Dedifferentiated amniotic fluid mesenchymal stem cell (primary cell): Measurements from ENCODE around the gene MAX.
"Not testable (repeated sequence)": the region's sequence is repeated elsewhere in the genome, so short reads cannot be mapped to it uniquely, and the experiment has no call there.

Source experiments
- DNase-seq: peaks from one replicate; pipeline ENCODE4 v3.0.0-alpha.2; 2016; ENCODE audit errors: extremely low spot score

MAX gene

DNA sequence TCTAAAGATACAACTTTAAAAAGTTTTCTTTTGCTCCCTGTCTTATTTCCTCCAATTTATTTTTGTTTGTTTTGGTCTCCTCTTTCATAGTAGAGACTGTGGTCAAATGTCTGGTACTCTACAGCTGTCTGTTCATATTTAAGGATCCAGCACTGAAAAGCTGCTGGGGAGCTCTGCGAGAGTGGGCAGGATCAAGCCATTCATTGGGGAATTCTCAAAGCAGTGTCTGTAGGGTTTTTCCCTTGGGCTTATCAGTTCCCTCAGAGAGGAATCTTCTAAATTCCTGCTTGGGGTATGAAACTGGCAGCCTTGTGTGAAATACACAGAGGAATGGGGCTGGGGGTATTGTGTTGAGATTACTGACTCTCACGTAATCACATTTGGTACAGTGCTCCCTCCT lies 63.4 kb downstream of the MAX start:
- no peak for DNase-seq

- DNase-seq = no peak
These were observed 67.3 kb downstream of the MAX start for GRCh38 chr14:65035049-65035448.

DNA sequence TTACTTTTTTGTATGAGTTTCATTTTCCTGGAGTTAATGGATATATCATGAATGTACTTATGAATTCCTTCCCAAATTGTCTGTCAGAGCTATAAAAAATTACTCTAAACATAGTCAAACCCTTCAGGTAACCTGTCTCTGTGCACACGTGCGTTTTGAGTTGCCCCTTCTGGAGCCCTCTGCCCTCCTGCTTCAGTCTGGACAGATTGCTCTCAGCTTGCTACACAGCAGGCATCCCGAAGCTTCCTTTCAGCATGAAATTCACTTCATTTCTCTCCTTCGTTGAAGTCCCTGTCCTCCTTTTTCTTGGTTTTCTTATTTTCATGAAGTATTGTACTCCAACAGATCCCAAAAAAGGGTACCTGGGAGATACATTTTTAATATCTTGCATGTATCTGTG lies 68.3 kb downstream of the MAX start:
- no peak for DNase-seq

- DNase-seq = no peak
These were observed 69.1 kb downstream of the MAX start for GRCh38 chr14:65033181-65033580.

DNA sequence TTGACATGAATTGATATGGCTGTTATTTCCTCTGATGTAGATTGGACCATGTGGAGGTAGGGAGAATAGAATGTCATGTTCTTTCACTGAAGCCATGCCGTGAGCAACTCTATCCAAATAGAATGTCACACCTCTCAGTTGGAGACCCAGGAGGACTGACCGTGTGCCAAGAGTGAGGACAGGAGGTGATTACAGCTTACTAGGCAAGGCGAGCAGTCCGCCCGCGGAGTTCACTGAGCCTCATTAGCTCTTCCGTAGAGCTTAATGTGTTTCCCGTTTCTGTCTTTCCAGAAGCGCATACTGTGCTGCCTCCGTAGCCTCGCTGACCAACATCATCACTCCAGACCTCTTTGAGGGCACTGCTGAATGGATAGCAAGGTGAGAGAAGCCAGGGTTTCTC lies 70.0 kb downstream of the MAX start:
- no peak for DNase-seq

GRCh38 chr14:65031321-65031720 lies 71.0 kb downstream of the MAX start:
- not testable (repeated sequence) for DNase-seq

GRCh38 chr14:65028937-65029336 lies 73.4 kb downstream of the MAX start:
- DNase-seq = no peak

- DNase-seq = no peak
These were observed 75.1 kb downstream of the MAX start for GRCh38 chr14:65027127-65027799.

GRCh38 chr14:65026526-65026925 lies 75.8 kb downstream of the MAX start:
- DNase-seq = no peak

GRCh38 chr14:65025818-65026217 lies 76.5 kb downstream of the MAX start:
- DNase-seq = no peak
